Measurements from ENCODE around the gene XRRA1. TPM values are rescaled to one million over a fixed set of nuclear protein-coding genes. Genes with fewer than 3 reads are reported as not detected.
"Not testable (repeated sequence)": the region's sequence is repeated elsewhere in the genome, so short reads cannot be mapped to it uniquely, and the experiment has no call there.

XRRA1 gene
- total and polyA plus RNA-seq, 12 donors, result 3.1 to 50.2 (median 12.2) TPM

- H3K27ac ChIP-seq, result no peak overlapping the region
- peaks cover 0 to 10% (median 0%) of the 10 kb centered on the region in 3 donors for H3K9me3 ChIP-seq (replicated peaks in 1 of 3)
- TF ChIP-seq POLR2A (IDR thresholded peaks at IDR 0.05), result no peak
- TF ChIP-seq CTCF (IDR thresholded peaks at IDR 0.05), result no peak
- no peak for DNase-seq
- 56 to 67% (median 60%) methylated on average over 3 of the region's 3 CpGs for WGBS, 4 donors
- no peaks in the 10 kb centered on the region for H3K4me1 ChIP-seq (replicated peaks in 1 of 2)
- no peaks in the 10 kb centered on the region for H3K27me3 ChIP-seq
- H3K4me3 ChIP-seq, result no peak overlapping the region
- intact Hi-C loops (cut with DNase I), result no loop called here
- H3K36me3 ChIP-seq (replicated peaks in 1 of 2), result no peaks in the 10 kb centered on the region
These were observed 43.6 kb downstream of the XRRA1 start for GRCh38 chr11:74905326-74905725.

GRCh38 chr11:74902342-74902741 lies 46.5 kb downstream of the XRRA1 start:
- no peak overlapping the region for H3K27ac ChIP-seq
- WGBS, 4 donors, result 97 to 99% (median 97%) methylated on average over 4 of the region's 4 CpGs
- H3K4me1 ChIP-seq (replicated peaks in 1 of 2), result peaks cover 0 to 3% of the 10 kb centered on the region in 2 donors
- DNase-seq, result no peak
- H3K9me3 ChIP-seq (replicated peaks in 1 of 3), result peaks cover 0 to 15% (median 7%) of the 10 kb centered on the region in 3 donors
- no peaks in the 10 kb centered on the region for H3K27me3 ChIP-seq
- TF ChIP-seq POLR2A (IDR thresholded peaks at IDR 0.05) (no peak), CTCF (IDR thresholded peaks at IDR 0.05) (no peak)
- no peaks in the 10 kb centered on the region for H3K36me3 ChIP-seq (replicated peaks in 1 of 2)
- intact Hi-C loops (cut with DNase I), result no loop called here
- H3K4me3 ChIP-seq, result no peak overlapping the region

- no peaks in the 10 kb centered on the region for H3K27me3 ChIP-seq
- peaks cover 0 to 7% of the 10 kb centered on the region in 2 donors for H3K4me1 ChIP-seq (replicated peaks in 1 of 2)
- H3K36me3 ChIP-seq (replicated peaks in 1 of 2), result no peaks in the 10 kb centered on the region
- DNase-seq, result no peak
- TF ChIP-seq CTCF (IDR thresholded peaks at IDR 0.05), result no peak
- 90 to 98% (median 95%) methylated on average over 4 to 5 of the region's 5 CpGs for WGBS, 4 donors
- H3K9me3 ChIP-seq (replicated peaks in 1 of 3), result peaks cover 0 to 11% (median 7%) of the 10 kb centered on the region in 3 donors
- no peak overlapping the region for H3K27ac ChIP-seq
- H3K4me3 ChIP-seq, result no peak overlapping the region
- intact Hi-C loops (cut with DNase I), result no loop called here
These were observed 52.6 kb downstream of the XRRA1 start for GRCh38 chr11:74896311-74896710.

- H3K9me3 ChIP-seq (replicated peaks in 1 of 3), result peaks cover 0 to 7% (median 4%) of the 10 kb centered on the region in 3 donors
- H3K4me1 ChIP-seq (replicated peaks in 1 of 2), result peaks cover 0 to 7% of the 10 kb centered on the region in 2 donors
- no peaks in the 10 kb centered on the region for H3K36me3 ChIP-seq (replicated peaks in 1 of 2)
- TF ChIP-seq CTCF (IDR thresholded peaks at IDR 0.05) (no peak), POLR2A (IDR thresholded peaks at IDR 0.05) (no peak)
- no peak for DNase-seq
- H3K4me3 ChIP-seq, result no peak overlapping the region
- intact Hi-C loops (cut with DNase I), result no loop called here
- 90 to 95% (median 94%) methylated on average over 3 of the region's 3 CpGs for WGBS, 4 donors
- H3K27me3 ChIP-seq, result no peaks in the 10 kb centered on the region
- no peak overlapping the region for H3K27ac ChIP-seq
These were observed 53.4 kb downstream of the XRRA1 start for GRCh38 chr11:74895340-74896116.

GRCh38 chr11:74893015-74893414 lies 55.9 kb downstream of the XRRA1 start:
- H3K4me3 ChIP-seq; H3K9me3 ChIP-seq (replicated peaks in 1 of 3); H3K27ac ChIP-seq; H3K27me3 ChIP-seq; intact Hi-C loops (cut with DNase I); H3K36me3 ChIP-seq (replicated peaks in 1 of 2); DNase-seq; H3K4me1 ChIP-seq (replicated peaks in 1 of 2): not testable (repeated sequence)
